ENCODE results near the gene NLRX1. TPM values are rescaled to one million over a fixed set of nuclear protein-coding genes. Genes with fewer than 3 reads are reported as not detected.

NLRX1 gene
- total RNA-seq, 1 experiment from 2014 or later: 21.4 TPM

DNA sequence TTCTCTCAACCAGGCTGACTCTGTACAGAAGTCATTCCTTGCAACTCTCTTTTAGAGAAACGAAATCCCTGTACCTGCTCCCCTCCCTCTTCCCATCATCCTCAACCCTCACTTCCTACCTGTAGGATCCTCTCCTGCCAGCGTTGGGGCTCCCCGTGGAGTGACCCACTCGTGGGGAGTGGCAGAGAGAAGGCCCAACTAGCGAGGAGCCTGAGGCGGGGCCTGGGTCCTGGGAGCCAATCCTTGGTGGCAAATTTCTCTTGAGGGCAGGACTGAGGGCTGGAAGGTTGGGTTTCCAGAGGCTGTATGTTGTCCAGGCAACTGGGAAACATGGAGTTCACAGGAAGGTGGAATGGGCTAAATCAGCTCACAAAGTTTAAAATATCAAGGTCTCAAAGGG, 27.2 kb downstream of the NLRX1 start:
- Histone ChIP-seq H3K79me2 (ENCODE audit: insufficient read depth, low read length) (no peaks in the 10 kb centered on the region), H3K4me1 (ENCODE audit: control insufficient read depth in 1 of 2, insufficient read depth in 2 of 2, low read length in 2 of 2) (peaks cover 8 to 23% of the 10 kb centered on the region in 2 experiments; a peak in 2 of 4 replicates), H2AFZ (ENCODE audit: low read depth, low read length, poor library complexity, severe bottlenecking) (no peak overlapping the region), H3K4me3 (replicated peaks in 1 of 2; ENCODE audit: low read depth in 1 of 2, low read length in 2 of 2) (peak overlapping the region in 1 of 2 experiments; percentile 12; a peak in 2 of 4 replicates), H3K27ac (ENCODE audit: low read depth, low read length) (no peak overlapping the region), H3K27me3 (ENCODE audit: insufficient read depth, low read length) (no peaks in the 10 kb centered on the region), H3K9me3 (ENCODE audit: control insufficient read depth in 1 of 2, insufficient read depth in 1 of 2, low read depth in 1 of 2, low read length in 2 of 2) (no peaks in the 10 kb centered on the region), H4K20me1 (ENCODE audit: insufficient read depth) (no peaks in the 10 kb centered on the region), H3K4me2 (ENCODE audit: low read length) (peak overlapping the region; percentile 41), H3K9me2 (ENCODE audit: insufficient read depth) (no peaks in the 10 kb centered on the region), H3K36me3 (ENCODE audit: control insufficient read depth in 1 of 2, insufficient read depth in 2 of 2, low read length in 2 of 2) (no peaks in the 10 kb centered on the region), H3K9ac (ENCODE audit: low read length) (no peak overlapping the region)
- DNase-seq (ENCODE audit: low read depth, low spot score) (peak; percentile 70), ATAC-seq (peak; percentile 92)
- POLR2A ChIA-PET: interaction anchor here (1.0 kb wide), 1 partner anchor 94 kb away, joined by 3 read pairs; the partner anchor contains the start of gene DPAGT1
- RAD21 ChIA-PET (ENCODE audit: low non-redundant PET in 1 of 2, low total read pairs in 2 of 2, uncharacterized antibody in 2 of 2, unreplicated experiment in 2 of 2): no interaction called here
- intact Hi-C loops (cut with micrococcal nuclease): loop anchor here (2.0 kb wide), 2 partner anchors 51 to 95 kb away; partner anchors contain the start of gene DPAGT1
- CTCF ChIA-PET: interaction anchor here (0.7 to 2.5 kb wide), 8 partner anchors 10 to 506 kb away, joined by 3 to 9 read pairs (median 3); partner anchors contain the start of genes C1QTNF5, C2CD2L, CBL and NLRX1
- peak; percentile 83 for TF ChIP-seq SP1 (IDR thresholded peaks at IDR 0.05; ENCODE audit: low read depth)
- TF ChIP-seq POLR2AphosphoS5 (IDR thresholded peaks at IDR 0.05; ENCODE audit: low read depth, low read length): peak; percentile 35
- no peak for TF ChIP-seq EGR1 (IDR thresholded peaks at IDR 0.05; ENCODE audit: low read depth)
- TF ChIP-seq ZNF274 (IDR thresholded peaks at IDR 0.05; ENCODE audit: low read depth, low read length): no peak
- BruUV-seq (replicated peaks): no TSS peak

DNA sequence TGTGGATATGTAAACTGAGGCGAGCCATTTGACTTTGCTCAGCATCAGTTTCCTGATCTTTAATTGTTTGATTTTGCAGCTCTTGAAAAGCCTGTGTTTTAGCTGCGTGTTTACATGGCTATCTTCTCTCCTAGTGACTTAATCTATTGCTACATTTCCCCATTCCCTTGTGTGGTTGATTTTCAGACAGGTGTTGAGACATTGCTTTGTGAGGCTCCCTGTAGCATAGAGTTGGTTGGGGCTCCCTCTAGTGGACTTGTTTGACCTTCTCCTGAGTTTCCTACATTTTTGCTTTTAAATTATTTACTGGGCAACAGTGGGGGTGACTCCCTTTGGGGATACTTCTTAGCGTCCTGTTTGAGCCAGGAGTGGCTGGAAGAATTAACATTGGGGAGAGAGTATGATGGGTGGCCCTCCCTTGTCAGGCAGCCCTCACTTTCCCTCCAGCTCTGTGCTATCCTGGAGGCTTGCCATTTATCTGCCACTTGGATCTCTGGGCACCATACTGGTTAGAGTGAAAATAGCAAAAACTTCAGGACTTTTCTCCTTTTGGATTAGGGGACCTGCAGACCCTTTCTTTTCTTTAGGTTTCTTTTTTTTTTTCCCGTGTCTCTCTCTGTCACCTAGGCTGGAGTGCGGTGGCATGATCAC, 28.4 kb downstream of the NLRX1 start:
- Histone ChIP-seq H3K79me2 (ENCODE audit: insufficient read depth, low read length) (no peaks in the 10 kb centered on the region), H3K27me3 (ENCODE audit: insufficient read depth, low read length) (no peaks in the 10 kb centered on the region), H4K20me1 (ENCODE audit: insufficient read depth) (no peaks in the 10 kb centered on the region), H3K9ac (ENCODE audit: low read length) (no peak overlapping the region), H2AFZ (ENCODE audit: low read depth, low read length, poor library complexity, severe bottlenecking) (no peak overlapping the region), H3K4me1 (ENCODE audit: control insufficient read depth in 1 of 2, insufficient read depth in 2 of 2, low read length in 2 of 2) (peaks cover 8 to 17% of the 10 kb centered on the region in 2 experiments; a peak in 2 of 4 replicates), H3K9me3 (ENCODE audit: control insufficient read depth in 1 of 2, insufficient read depth in 1 of 2, low read depth in 1 of 2, low read length in 2 of 2) (no peaks in the 10 kb centered on the region), H3K36me3 (ENCODE audit: control insufficient read depth in 1 of 2, insufficient read depth in 2 of 2, low read length in 2 of 2) (no peaks in the 10 kb centered on the region), H3K4me3 (replicated peaks in 1 of 2; ENCODE audit: low read depth in 1 of 2, low read length in 2 of 2) (no peak overlapping the region), H3K9me2 (ENCODE audit: insufficient read depth) (no peaks in the 10 kb centered on the region), H3K4me2 (ENCODE audit: low read length) (no peak overlapping the region), H3K27ac (ENCODE audit: low read depth, low read length) (no peak overlapping the region)
- intact Hi-C loops (cut with micrococcal nuclease): loop anchor here (2.0 kb wide), 2 partner anchors 52 to 96 kb away; partner anchors contain the start of gene DPAGT1
- ChIA-PET CTCF (interaction anchor here (0.6 to 2.5 kb wide), 6 partner anchors 9 to 90 kb away, joined by 3 to 9 read pairs (median 4); partner anchors contain the start of genes C2CD2L, CBL and NLRX1), POLR2A (interaction anchor here (0.7 to 1.7 kb wide), 3 partner anchors 90 to 102 kb away, joined by 3 to 5 read pairs (median 3); partner anchors contain the start of genes C2CD2L and DPAGT1), RAD21 (ENCODE audit: low non-redundant PET in 1 of 2, low total read pairs in 2 of 2, uncharacterized antibody in 2 of 2, unreplicated experiment in 2 of 2) (no interaction called here)
- peak; percentile 76 for DNase-seq (ENCODE audit: low read depth, low spot score)
- ATAC-seq: peak; percentile 86
- no TSS peak for BruUV-seq (replicated peaks)
- TF ChIP-seq YY1 (IDR thresholded peaks at IDR 0.05; ENCODE audit: extremely low read depth, insufficient replicate concordance, low read depth, low read length) (no peak), SP1 (IDR thresholded peaks at IDR 0.05; ENCODE audit: low read depth) (no peak), POLR2A (IDR thresholded peaks at IDR 0.05; ENCODE audit: borderline replicate concordance, extremely low read depth, insufficient read depth, insufficient read length) (no peak), JUND (IDR thresholded peaks at IDR 0.05) (no peak), FOSL1 (IDR thresholded peaks at IDR 0.05; ENCODE audit: low read depth) (no peak), EZH2phosphoT487 (IDR thresholded peaks at IDR 0.05; ENCODE audit: borderline replicate concordance) (no peak), CEBPB (IDR thresholded peaks at IDR 0.05; ENCODE audit: low read depth) (no peak), RAD21 (IDR thresholded peaks at IDR 0.05; ENCODE audit: low read depth) (peak; percentile 94), SIN3A (IDR thresholded peaks at IDR 0.05; ENCODE audit: low read depth) (no peak)
- TF ChIP-seq, protein P1, sequence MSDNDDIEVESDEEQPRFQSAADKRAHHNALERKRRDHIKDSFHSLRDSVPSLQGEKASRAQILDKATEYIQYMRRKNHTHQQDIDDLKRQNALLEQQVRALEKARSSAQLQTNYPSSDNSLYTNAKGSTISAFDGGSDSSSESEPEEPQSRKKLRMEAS (IDR thresholded peaks at IDR 0.05): no peak
- TF ChIP-seq, protein P2, sequence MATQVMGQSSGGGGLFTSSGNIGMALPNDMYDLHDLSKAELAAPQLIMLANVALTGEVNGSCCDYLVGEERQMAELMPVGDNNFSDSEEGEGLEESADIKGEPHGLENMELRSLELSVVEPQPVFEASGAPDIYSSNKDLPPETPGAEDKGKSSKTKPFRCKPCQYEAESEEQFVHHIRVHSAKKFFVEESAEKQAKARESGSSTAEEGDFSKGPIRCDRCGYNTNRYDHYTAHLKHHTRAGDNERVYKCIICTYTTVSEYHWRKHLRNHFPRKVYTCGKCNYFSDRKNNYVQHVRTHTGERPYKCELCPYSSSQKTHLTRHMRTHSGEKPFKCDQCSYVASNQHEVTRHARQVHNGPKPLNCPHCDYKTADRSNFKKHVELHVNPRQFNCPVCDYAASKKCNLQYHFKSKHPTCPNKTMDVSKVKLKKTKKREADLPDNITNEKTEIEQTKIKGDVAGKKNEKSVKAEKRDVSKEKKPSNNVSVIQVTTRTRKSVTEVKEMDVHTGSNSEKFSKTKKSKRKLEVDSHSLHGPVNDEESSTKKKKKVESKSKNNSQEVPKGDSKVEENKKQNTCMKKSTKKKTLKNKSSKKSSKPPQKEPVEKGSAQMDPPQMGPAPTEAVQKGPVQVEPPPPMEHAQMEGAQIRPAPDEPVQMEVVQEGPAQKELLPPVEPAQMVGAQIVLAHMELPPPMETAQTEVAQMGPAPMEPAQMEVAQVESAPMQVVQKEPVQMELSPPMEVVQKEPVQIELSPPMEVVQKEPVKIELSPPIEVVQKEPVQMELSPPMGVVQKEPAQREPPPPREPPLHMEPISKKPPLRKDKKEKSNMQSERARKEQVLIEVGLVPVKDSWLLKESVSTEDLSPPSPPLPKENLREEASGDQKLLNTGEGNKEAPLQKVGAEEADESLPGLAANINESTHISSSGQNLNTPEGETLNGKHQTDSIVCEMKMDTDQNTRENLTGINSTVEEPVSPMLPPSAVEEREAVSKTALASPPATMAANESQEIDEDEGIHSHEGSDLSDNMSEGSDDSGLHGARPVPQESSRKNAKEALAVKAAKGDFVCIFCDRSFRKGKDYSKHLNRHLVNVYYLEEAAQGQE (IDR thresholded peaks at IDR 0.05; ENCODE audit: low read depth): no peak

All from HCT116 (cell line).